ENCODE results near the gene OR52A5. TPM values are rescaled to one million over a fixed set of nuclear protein-coding genes. Genes with fewer than 3 reads are reported as not detected.

Gene OR52A5
- total and polyA plus RNA-seq, 10 of the 15 experiments (the other 5 are each of a cell fraction or from before 2014, with no cell fraction given), result not detected

GRCh38 chr11:5137014-5137413 lies 1.1 kb downstream of the OR52A5 start:
- Histone ChIP-seq H4K20me1 (ENCODE audit: control insufficient read depth, insufficient read depth) (no peaks in the 10 kb centered on the region), H2AFZ (ENCODE audit: control insufficient read depth, low read depth, low read length) (no peak overlapping the region), H3K9ac (ENCODE audit: control insufficient read depth, insufficient read depth, low read length) (no peak overlapping the region), H3K79me2 (ENCODE audit: control insufficient read depth, insufficient read depth, low read length) (no peaks in the 10 kb centered on the region), H3K9me3 (replicated peaks; ENCODE audit: control insufficient read depth, insufficient read depth, low read length) (no peaks in the 10 kb centered on the region), H3K4me2 (ENCODE audit: control insufficient read depth, insufficient read depth) (no peak overlapping the region), H3K36me3 (ENCODE audit: control insufficient read depth in 2 of 2, insufficient read depth in 2 of 2, low read length in 1 of 2) (no peaks in the 10 kb centered on the region), H3K27ac (ENCODE audit: control insufficient read depth, insufficient read depth) (no peak overlapping the region), H3K27me3 (replicated peaks in 1 of 2; ENCODE audit: control insufficient read depth in 2 of 2, insufficient read depth in 2 of 2, low read length in 1 of 2) (no peaks in the 10 kb centered on the region), H3K4me3 (no peak overlapping the region), H3K4me1 (ENCODE audit: control insufficient read depth, insufficient read depth, low read length) (no peaks in the 10 kb centered on the region)
- SMC1A ChIA-PET (ENCODE audit: uncharacterized antibody, unreplicated experiment), result interaction anchor here (0.6 kb wide), 1 partner anchor 1062 kb away, joined by 4 read pairs; the partner anchor contains the start of gene OR52W1
- intact Hi-C loops (cut with micrococcal nuclease; ENCODE audit: unreplicated experiment), result no loop called here
- DNase-seq (ENCODE audit: low read depth, low spot score) (no peak), ATAC-seq (no peak), FAIRE-seq (no peak)
- CTCF ChIA-PET, result no interaction called here
- TF ChIP-seq SPI1 (IDR thresholded peaks at IDR 0.05; ENCODE audit: borderline replicate concordance, insufficient read depth, low read depth, low read length), result no peak
- no peak for TF ChIP-seq POU2F2 (IDR thresholded peaks at IDR 0.05; ENCODE audit: borderline replicate concordance, low read depth, low read length)
- TF ChIP-seq RB1 (IDR thresholded peaks at IDR 0.05; ENCODE audit: borderline replicate concordance), result no peak
- RAD21 ChIA-PET (ENCODE audit: unreplicated experiment), result no interaction called here
- 0% methylated on average over 1 of the region's 1 CpG for WGBS (ENCODE audit: insufficient coverage, insufficient replicate concordance, low lambda C conversion rate, missing lambda C conversion rate)
- POLR2A ChIA-PET, result no interaction called here
- no TSS peak for BruUV-seq (replicated peaks)
- in situ Hi-C loops (cut with MboI), result no loop called here

- in situ Hi-C loops (cut with MboI), result no loop called here
- H3K9ac ChIP-seq (ENCODE audit: control insufficient read depth, insufficient read depth, low read length), result no peak overlapping the region
- intact Hi-C loops (cut with micrococcal nuclease; ENCODE audit: unreplicated experiment), result no loop called here
- SMC1A ChIA-PET (ENCODE audit: uncharacterized antibody, unreplicated experiment), result no interaction called here
- no peaks in the 10 kb centered on the region for H4K20me1 ChIP-seq (ENCODE audit: control insufficient read depth, insufficient read depth)
- no TSS peak for BruUV-seq (replicated peaks)
- H3K27ac ChIP-seq (ENCODE audit: control insufficient read depth, insufficient read depth), result no peak overlapping the region
- no peak for FAIRE-seq
- no peaks in the 10 kb centered on the region for H3K79me2 ChIP-seq (ENCODE audit: control insufficient read depth, insufficient read depth, low read length)
- RAD21 ChIA-PET (ENCODE audit: unreplicated experiment), result no interaction called here
- POLR2A ChIA-PET, result no interaction called here
- no peak overlapping the region for H2AFZ ChIP-seq (ENCODE audit: control insufficient read depth, low read depth, low read length)
- CTCF ChIA-PET, result no interaction called here
- H3K4me2 ChIP-seq (ENCODE audit: control insufficient read depth, insufficient read depth), result no peak overlapping the region
- H3K4me1 ChIP-seq (ENCODE audit: control insufficient read depth, insufficient read depth, low read length), result no peaks in the 10 kb centered on the region
- no peaks in the 10 kb centered on the region for H3K9me3 ChIP-seq (replicated peaks; ENCODE audit: control insufficient read depth, insufficient read depth, low read length)
- DNase-seq (ENCODE audit: low read depth, low spot score), result no peak
- H3K36me3 ChIP-seq (ENCODE audit: control insufficient read depth in 2 of 2, insufficient read depth in 2 of 2, low read length in 1 of 2), result no peaks in the 10 kb centered on the region
- no peak overlapping the region for H3K4me3 ChIP-seq
- no peaks in the 10 kb centered on the region for H3K27me3 ChIP-seq (replicated peaks in 1 of 2; ENCODE audit: control insufficient read depth in 2 of 2, insufficient read depth in 2 of 2, low read length in 1 of 2)
- no peak for ATAC-seq
- TF ChIP-seq E4F1 (IDR thresholded peaks at IDR 0.05; ENCODE audit: borderline replicate concordance, partially characterized antibody) (no peak), ATF2 (IDR thresholded peaks at IDR 0.05; ENCODE audit: low read length) (no peak), ZNF207 (IDR thresholded peaks at IDR 0.05; ENCODE audit: borderline replicate concordance) (no peak), PAX5 (IDR thresholded peaks at IDR 0.05; ENCODE audit: borderline replicate concordance, low read depth, low read length) (no peak), POU2F2 (IDR thresholded peaks at IDR 0.05; ENCODE audit: borderline replicate concordance, low read depth, low read length) (no peak), TBL1XR1 (IDR thresholded peaks at IDR 0.05; ENCODE audit: low read depth, low read length) (no peak), FOXM1 (IDR thresholded peaks at IDR 0.05; ENCODE audit: low read depth, low read length) (no peak), ZNF274 (IDR thresholded peaks at IDR 0.05; ENCODE audit: insufficient read depth, insufficient read length) (no peak), NR2F1 (conservative IDR thresholded peaks at IDR 0.05) (no peak), MYC (IDR thresholded peaks at IDR 0.05; ENCODE audit: insufficient read depth, insufficient read length, insufficient replicate concordance, low read length, severe bottlenecking) (no peak), STAT1 (conservative IDR thresholded peaks at IDR 0.05) (no peak)
Measured at GRCh38 chr11:5136261-5136660, 1.9 kb downstream of the OR52A5 start.
